ENCODE measurements around the gene FTH1.

FTH1 gene

GRCh38 chr11:61924064-61924455 lies 43.4 kb downstream of the FTH1 start:
- Histone ChIP-seq H3K4me3 (replicated peaks; ENCODE audit: low read depth, low read length) (no peak overlapping the region), H3K36me3 (ENCODE audit: control insufficient read depth, insufficient read depth, low read length) (no peaks in the 10 kb centered on the region), H3K27me3 (replicated peaks; ENCODE audit: control insufficient read depth, insufficient read depth, low read length) (no peaks in the 10 kb centered on the region; the same call in none of the 2 replicates)
- DNase-seq (ENCODE audit: extremely low read depth, insufficient read length) = no peak
- TF ChIP-seq CTCF (IDR thresholded peaks at IDR 0.05; ENCODE audit: insufficient read depth, low read length, poor library complexity, severe bottlenecking) = no peak

- no peak overlapping the region for H3K4me3 ChIP-seq (replicated peaks; ENCODE audit: low read depth, low read length)
- DNase-seq (ENCODE audit: extremely low read depth, insufficient read length) = no peak
- TF ChIP-seq CTCF (IDR thresholded peaks at IDR 0.05; ENCODE audit: insufficient read depth, low read length, poor library complexity, severe bottlenecking) = no peak
Observed at GRCh38 chr11:61923166-61924063, 44.0 kb downstream of the FTH1 start.

GRCh38 chr11:61922539-61922938 lies 44.9 kb downstream of the FTH1 start:
- H3K36me3 ChIP-seq (ENCODE audit: control insufficient read depth, insufficient read depth, low read length) = no peaks in the 10 kb centered on the region
- no peak overlapping the region for H3K4me3 ChIP-seq (replicated peaks; ENCODE audit: low read depth, low read length)
- no peak for TF ChIP-seq CTCF (IDR thresholded peaks at IDR 0.05; ENCODE audit: insufficient read depth, low read length, poor library complexity, severe bottlenecking)
- DNase-seq (ENCODE audit: extremely low read depth, insufficient read length) = no peak
- H3K27me3 ChIP-seq (replicated peaks; ENCODE audit: control insufficient read depth, insufficient read depth, low read length) = peaks cover 3% of the 10 kb centered on the region

More at GRCh38 chr11:61923166-61924063, 44.0 kb downstream of the FTH1 start:
- H3K27me3 ChIP-seq (replicated peaks; ENCODE audit: control insufficient read depth, insufficient read depth, low read length) = no peaks in the 10 kb centered on the region; the same call in none of the 2 replicates
- no peaks in the 10 kb centered on the region for H3K36me3 ChIP-seq (ENCODE audit: control insufficient read depth, insufficient read depth, low read length)

GRCh38 chr11:61921446-61921845 lies 46.0 kb downstream of the FTH1 start:
- Histone ChIP-seq H3K4me3 (replicated peaks; ENCODE audit: low read depth, low read length) (no peak overlapping the region), H3K36me3 (ENCODE audit: control insufficient read depth, insufficient read depth, low read length) (no peaks in the 10 kb centered on the region), H3K27me3 (replicated peaks; ENCODE audit: control insufficient read depth, insufficient read depth, low read length) (peaks cover 3% of the 10 kb centered on the region)
- no peak for TF ChIP-seq CTCF (IDR thresholded peaks at IDR 0.05; ENCODE audit: insufficient read depth, low read length, poor library complexity, severe bottlenecking)
- no peak for DNase-seq (ENCODE audit: extremely low read depth, insufficient read length)

GRCh38 chr11:61919705-61920631 lies 47.5 kb downstream of the FTH1 start:
- no peak overlapping the region for H3K4me3 ChIP-seq (replicated peaks; ENCODE audit: low read depth, low read length)
- no peak for DNase-seq (ENCODE audit: extremely low read depth, insufficient read length)
- peaks cover 4% of the 10 kb centered on the region for H3K27me3 ChIP-seq (replicated peaks; ENCODE audit: control insufficient read depth, insufficient read depth, low read length)

More at GRCh38 chr11:61919705-61920631, 47.5 kb downstream of the FTH1 start:
- no peaks in the 10 kb centered on the region for H3K36me3 ChIP-seq (ENCODE audit: control insufficient read depth, insufficient read depth, low read length)
- no peak for TF ChIP-seq CTCF (IDR thresholded peaks at IDR 0.05; ENCODE audit: insufficient read depth, low read length, poor library complexity, severe bottlenecking)

Measured in GM06990 (cell line).